H1 (cell line): Measurements from ENCODE around the gene IFT80. TPM values are rescaled to one million over a fixed set of nuclear protein-coding genes. Genes with fewer than 3 reads are reported as not detected.

Experiments used
- CTCF ChIA-PET: fragments of 300-600 bp; sonication (Branson Sonifier 250); formaldehyde crosslinking; loops from one replicate; lab custom pipeline; 2021; ENCODE audit not compliant: partially characterized antibody; lab: Charles Lee
- POLR2A ChIA-PET: fragments of 300-600 bp; sonication (Branson Sonifier 250); formaldehyde crosslinking; loops from one replicate; lab custom pipeline; 2021; ENCODE audit warnings: inconsistent platforms; ENCODE audit not compliant: partially characterized antibody; lab: Charles Lee
- DNase-seq, 2 experiments: peaks; one replicate each; pipeline versions ENCODE4 v3.0.0 to v3.0.0-alpha.2; 2010 to 2022; ENCODE audit warnings: low spot score in 2 of 2, low read depth in 1 of 2, mixed read lengths in 1 of 2
- FAIRE-seq: peaks from 2 replicates; lab custom pipeline; 2011; peaks lifted over from hg19 to GRCh38; lab: Jason Lieb, UNC
- H2AFZ ChIP-seq: 2 replicates; pipeline ENCODE4 v1.8.1; 2012; ENCODE audit warnings: low read length, inconsistent platforms
- H2AK5ac ChIP-seq: 2 replicates; pipeline ENCODE4 v1.6.1; 2013; ENCODE audit warnings: low read depth, low read length
- H2BK120ac ChIP-seq: replicated peaks from 2 replicates; pipeline ENCODE3; 2013; ENCODE audit warnings: low read depth, low read length, inconsistent platforms
- H2BK12ac ChIP-seq: 2 replicates; pipeline ENCODE4 v1.6.1; 2013; ENCODE audit warnings: low read depth, low read length
- H2BK15ac ChIP-seq: 2 replicates; pipeline ENCODE4 v1.6.1; 2013; ENCODE audit warnings: low read length
- H2BK20ac ChIP-seq: 2 replicates; pipeline ENCODE4 v1.6.1; 2013; ENCODE audit warnings: low read length
- H2BK5ac ChIP-seq: 2 replicates; pipeline ENCODE4 v1.6.1; 2013; ENCODE audit warnings: low read depth, low read length
- H3K14ac ChIP-seq: 2 replicates; pipeline ENCODE4 v1.6.1; 2013; ENCODE audit warnings: inconsistent platforms; ENCODE audit not compliant: insufficient read length
- H3K18ac ChIP-seq: 2 replicates; pipeline ENCODE4 v1.6.1; 2013; ENCODE audit warnings: low read length; ENCODE audit errors: extremely low read depth
- H3K23ac ChIP-seq: 2 replicates; pipeline ENCODE4 v1.6.1; 2013; ENCODE audit warnings: inconsistent platforms; ENCODE audit not compliant: insufficient read length
- H3K23me2 ChIP-seq: 2 replicates; pipeline ENCODE4 v1.6.1; 2013; ENCODE audit warnings: low read depth, low read length
- H3K27ac ChIP-seq: 2 replicates; pipeline ENCODE4 v1.6.1; 2011; ENCODE audit warnings: low read depth, low read length, inconsistent platforms
- H3K27me3 ChIP-seq, 4 experiments: replicated peaks in 1 of 4; 1 replicate in 1 of 4; 2 replicates in 3 of 4; pipeline versions ENCODE4 v1.6.1 to v1.8.1; 2011 to 2013; ENCODE audit warnings: low read length in 3 of 4, mild to moderate bottlenecking in 3 of 4, inconsistent platforms in 2 of 4, mixed read lengths in 2 of 4, moderate library complexity in 1 of 4; ENCODE audit not compliant: control insufficient read depth in 3 of 4, insufficient read depth in 3 of 4; ENCODE audit errors: extremely low read depth in 1 of 4
- H3K36me3 ChIP-seq, 4 experiments: 2 replicates each; pipeline versions ENCODE4 v1.6.1 to v1.8.1; 2011 to 2013; ENCODE audit warnings: mild to moderate bottlenecking in 4 of 4, low read length in 3 of 4, moderate library complexity in 2 of 4, control low read depth in 1 of 4, inconsistent platforms in 1 of 4; ENCODE audit not compliant: insufficient read depth in 4 of 4, control insufficient read depth in 2 of 4
- H3K4ac ChIP-seq: replicated peaks from 2 replicates; pipeline ENCODE3; 2013; ENCODE audit warnings: low read length, low read depth, mixed read lengths, inconsistent platforms; ENCODE audit not compliant: insufficient read length
- H3K4me1 ChIP-seq, 4 experiments: replicated peaks in 1 of 4; 1 replicate in 1 of 4; 2 replicates in 3 of 4; pipeline versions ENCODE4 v1.6.1 to v1.8.1; 2011 to 2013; ENCODE audit warnings: low read length in 3 of 4, inconsistent platforms in 2 of 4, mixed read lengths in 1 of 4; ENCODE audit not compliant: insufficient read depth in 4 of 4, control insufficient read depth in 3 of 4
- H3K4me2 ChIP-seq, 2 experiments: 2 replicates each; pipeline versions ENCODE4 v1.6.1 to v1.8.1; 2011 to 2013; ENCODE audit warnings: low read depth in 2 of 2, low read length in 2 of 2, control low read depth in 1 of 2, inconsistent platforms in 1 of 2, mild to moderate bottlenecking in 1 of 2; ENCODE audit not compliant: insufficient read depth in 1 of 2
- H3K4me3 ChIP-seq, 4 experiments: fragments of 200-600, 300-600 bp in 1 of 4; sonication (generic), shearing (Covaris generic), sonication (Bioruptor Twin) in 1 of 4; 2 replicates each; pipeline versions ENCODE4 v1.5.1 to v1.8.1; 2011 to 2016; ENCODE audit warnings: low read length in 4 of 4, low read depth in 3 of 4, control low read depth in 2 of 4, inconsistent platforms in 2 of 4, mild to moderate bottlenecking in 2 of 4, mixed read lengths in 1 of 4, moderate library complexity in 1 of 4; ENCODE audit not compliant: insufficient read depth in 2 of 4; ENCODE audit errors: extremely low read depth in 1 of 4
- H3K56ac ChIP-seq: replicated peaks from 2 replicates; pipeline ENCODE3; 2013; ENCODE audit warnings: low read depth, mild to moderate bottlenecking, mixed read lengths, low read length, inconsistent platforms; ENCODE audit not compliant: insufficient read length
- H3K79me1 ChIP-seq: 2 replicates; pipeline ENCODE4 v1.6.1; 2013; ENCODE audit warnings: low read depth, low read length, control low read depth
- H3K79me2 ChIP-seq, 2 experiments: 2 replicates each; pipeline versions ENCODE4 v1.6.1 to v1.8.1; 2012 to 2013; ENCODE audit warnings: low read length in 2 of 2, mild to moderate bottlenecking in 2 of 2, inconsistent platforms in 1 of 2; ENCODE audit not compliant: insufficient read depth in 2 of 2, control insufficient read depth in 1 of 2
- H3K9ac ChIP-seq, 4 experiments: replicated peaks in 1 of 4; 1 replicate in 1 of 4; 2 replicates in 3 of 4; pipeline versions ENCODE4 v1.6.1 to v1.8.1; 2011 to 2013; ENCODE audit warnings: low read depth in 3 of 4, low read length in 3 of 4, control low read depth in 2 of 4, mild to moderate bottlenecking in 2 of 4, moderate library complexity in 2 of 4, inconsistent platforms in 1 of 4; ENCODE audit errors: extremely low read depth in 1 of 4
- H3K9me3 ChIP-seq, 2 experiments: 2 replicates each; pipeline versions ENCODE4 v1.6.1 to v1.8.1; 2012 to 2013; ENCODE audit warnings: mild to moderate bottlenecking in 2 of 2, moderate library complexity in 2 of 2, control low read depth in 1 of 2, inconsistent platforms in 1 of 2, low read depth in 1 of 2, low read length in 1 of 2, mixed read lengths in 1 of 2; ENCODE audit not compliant: insufficient read depth in 2 of 2
- H4K20me1 ChIP-seq, 2 experiments: replicated peaks in 1 of 2; 2 replicates each; pipeline versions ENCODE3 to v1.8.1; 2011 to 2013; ENCODE audit warnings: inconsistent platforms in 2 of 2, low read length in 2 of 2, mild to moderate bottlenecking in 1 of 2; ENCODE audit not compliant: insufficient read depth in 2 of 2, control insufficient read depth in 1 of 2
- H4K5ac ChIP-seq: 2 replicates; pipeline ENCODE4 v1.6.1; 2013; ENCODE audit warnings: low read length, low read depth, mixed read lengths, inconsistent platforms; ENCODE audit not compliant: insufficient read length
- H4K8ac ChIP-seq: 2 replicates; pipeline ENCODE4 v1.8.0; 2013; ENCODE audit warnings: mild to moderate bottlenecking, moderate library complexity, low read length, inconsistent platforms; ENCODE audit not compliant: insufficient read depth; ENCODE audit errors: extremely low read depth
- H4K91ac ChIP-seq: replicated peaks from 2 replicates; pipeline ENCODE3; 2013; ENCODE audit warnings: low read length, mixed read lengths, inconsistent platforms; ENCODE audit not compliant: insufficient read length
- EZH2 ChIP-seq: fragments of 200-600 bp; sonication (generic); IDR thresholded peaks from 2 replicates; pipeline ENCODE4 v1.7.1; 2012; ENCODE audit warnings: low read depth, mild to moderate bottlenecking, moderate library complexity, low read length, inconsistent platforms; ENCODE audit not compliant: severe bottlenecking
- RAD21 ChIP-seq, 2 experiments: IDR thresholded peaks in 1 of 2; conservative IDR thresholded peaks in 1 of 2; 2 replicates each; pipeline ENCODE4 v1.6.1; 2011; ENCODE audit warnings: low read depth in 2 of 2, low read length in 2 of 2, improper control_type of control experiment in 1 of 2, inconsistent platforms in 1 of 2, mild to moderate bottlenecking in 1 of 2, moderate library complexity in 1 of 2
- RXRA ChIP-seq: IDR thresholded peaks from 2 replicates; pipeline ENCODE4 v1.6.1; 2011; ENCODE audit warnings: low read depth, mild to moderate bottlenecking, low read length, moderate library complexity; ENCODE audit not compliant: insufficient read depth
- SP4 ChIP-seq: IDR thresholded peaks from 2 replicates; pipeline ENCODE4 v1.6.1; 2012; ENCODE audit warnings: low read length, inconsistent platforms
- USF2 ChIP-seq: IDR thresholded peaks from 2 replicates; pipeline ENCODE4 v1.6.1; 2011; ENCODE audit warnings: low read length, improper control_type of control experiment
- YY1 ChIP-seq: IDR thresholded peaks from 2 replicates; pipeline ENCODE4 v1.6.1; 2011; ENCODE audit warnings: low read depth, mild to moderate bottlenecking, low read length
- WGBS, 2 experiments: shearing (Covaris generic) in 1 of 2; methylation state at CpG; one replicate each; pipeline versions ENCODE4 v1.1.6 to v1.1.7; 2013 to 2015; ENCODE audit warnings: low lambda C conversion rate in 2 of 2, mixed read lengths in 2 of 2, inconsistent platforms in 1 of 2, low coverage in 1 of 2, missing lambda C conversion rate in 1 of 2; ENCODE audit not compliant: insufficient replicate concordance in 2 of 2, insufficient coverage in 1 of 2, insufficient read length in 1 of 2; ENCODE audit errors: extremely low coverage in 1 of 2, missing lambda C conversion rate in 1 of 2; 5-methylcytosine and 5-hydroxymethylcytosine counted together
- polyA plus RNA-seq, 7 experiments: library from polyadenylated mRNA; depleted of rRNA in 3 of 7; stranded (reverse) in 5 of 7; unstranded in 2 of 7; fragments of >200 nt in 5 of 7; fragments of 200-250 nt in 2 of 7; gene quantifications; 1 replicate in 5 of 7; 2 replicates in 1 of 7; 4 replicates in 1 of 7; pipeline versions ENCODE4 v1.2.1 to v1.2.3, GENCODE V29; 2011 to 2013; ENCODE audit warnings: missing spikeins in 2 of 7, mixed read lengths in 2 of 7
- total RNA-seq: library from RNA; stranded (reverse); fragmentation: NEBNext Ultra II Directional; extraction: Animal tissue kit (Norgen Biotek cat#: 25700); gene quantifications from 2 replicates; pipeline ENCODE4 v1.2.1, GENCODE V29; 2021

The IFT80 gene
- total and polyA plus RNA-seq, 2 of the 8 experiments (the other 6 are each of a cell fraction or from before 2014, with no cell fraction given), result 7.2 to 25.9 TPM

- Histone ChIP-seq H3K9me3 (no peaks in the 10 kb centered on the region), H2AK5ac (no peak overlapping the region), H4K5ac (no peak overlapping the region), H4K20me1 (no peaks in the 10 kb centered on the region), H4K91ac (no peak overlapping the region), H3K79me2 (no peaks in the 10 kb centered on the region), H3K27me3 (no peaks in the 10 kb centered on the region), H3K23ac (no peak overlapping the region), H3K4ac (no peak overlapping the region), H3K36me3 (no peaks in the 10 kb centered on the region), H2AFZ (no peak overlapping the region), H3K27ac (no peak overlapping the region), H3K56ac (no peak overlapping the region), H3K14ac (no peak overlapping the region), H2BK12ac (no peak overlapping the region), H4K8ac (no peak overlapping the region), H3K9ac (no peak overlapping the region), H3K79me1 (no peaks in the 10 kb centered on the region), H3K4me1 (no peaks in the 10 kb centered on the region), H3K18ac (no peak overlapping the region), H2BK5ac (no peak overlapping the region), H2BK15ac (no peak overlapping the region), H2BK20ac (no peak overlapping the region), H3K4me2 (no peak overlapping the region), H3K23me2 (no peaks in the 10 kb centered on the region), H2BK120ac (no peak overlapping the region), H3K4me3 (no peak overlapping the region)
- FAIRE-seq (no peak), DNase-seq (no peak)
- CTCF ChIA-PET, result no interaction called here
- TF ChIP-seq RXRA (no peak), EZH2 (no peak), YY1 (no peak), USF2 (no peak), SP4 (no peak), RAD21 (IDR thresholded peaks at IDR 0.05 in 1 of 2, conservative IDR thresholded peaks at IDR 0.05 in 1 of 2; ENCODE audit: low read depth in 2 of 2, low read length in 2 of 2) (no peak)
- POLR2A ChIA-PET, result no interaction called here
- 96% methylated on average over 1 of the region's 1 CpG; no CpG with 5 or more reads in 1 of the 2 experiments for WGBS, 2 experiments
These were observed 111.4 kb downstream of the IFT80 start for GRCh38 chr3:160287666-160288065.
